SU-DHL-6 (cell line): ENCODE measurements around the gene SGCG.

Source experiments
- CTCF ChIP-seq: fragments of 200-600 bp; sonication (generic); IDR thresholded peaks from one replicate; pipeline ENCODE4 v1.5.1; 2017; ENCODE audit warnings: antibody characterized with exemption, mild to moderate bottlenecking, low read length, moderate library complexity; ENCODE audit not compliant: insufficient read depth, poor library complexity, severe bottlenecking
- EZH2phosphoT487 ChIP-seq: fragments of 200-600 bp; sonication (generic), shearing (Covaris generic); conservative IDR thresholded peaks from 2 replicates; pipeline ENCODE4 v1.6.1; 2018; ENCODE audit warnings: mild to moderate bottlenecking, antibody characterized with exemption, low read length, moderate library complexity, mixed read lengths

GRCh38 chr13:23323946-23324709, 143.3 kb downstream of the SGCG start:
- TF ChIP-seq CTCF (no peak), EZH2phosphoT487 (no peak)
